ENCODE data around the gene TMEM176A.
A peak's percentile ranks its signal among the peaks of the same experiment; 100 is the strongest.

Gene TMEM176A

DNA sequence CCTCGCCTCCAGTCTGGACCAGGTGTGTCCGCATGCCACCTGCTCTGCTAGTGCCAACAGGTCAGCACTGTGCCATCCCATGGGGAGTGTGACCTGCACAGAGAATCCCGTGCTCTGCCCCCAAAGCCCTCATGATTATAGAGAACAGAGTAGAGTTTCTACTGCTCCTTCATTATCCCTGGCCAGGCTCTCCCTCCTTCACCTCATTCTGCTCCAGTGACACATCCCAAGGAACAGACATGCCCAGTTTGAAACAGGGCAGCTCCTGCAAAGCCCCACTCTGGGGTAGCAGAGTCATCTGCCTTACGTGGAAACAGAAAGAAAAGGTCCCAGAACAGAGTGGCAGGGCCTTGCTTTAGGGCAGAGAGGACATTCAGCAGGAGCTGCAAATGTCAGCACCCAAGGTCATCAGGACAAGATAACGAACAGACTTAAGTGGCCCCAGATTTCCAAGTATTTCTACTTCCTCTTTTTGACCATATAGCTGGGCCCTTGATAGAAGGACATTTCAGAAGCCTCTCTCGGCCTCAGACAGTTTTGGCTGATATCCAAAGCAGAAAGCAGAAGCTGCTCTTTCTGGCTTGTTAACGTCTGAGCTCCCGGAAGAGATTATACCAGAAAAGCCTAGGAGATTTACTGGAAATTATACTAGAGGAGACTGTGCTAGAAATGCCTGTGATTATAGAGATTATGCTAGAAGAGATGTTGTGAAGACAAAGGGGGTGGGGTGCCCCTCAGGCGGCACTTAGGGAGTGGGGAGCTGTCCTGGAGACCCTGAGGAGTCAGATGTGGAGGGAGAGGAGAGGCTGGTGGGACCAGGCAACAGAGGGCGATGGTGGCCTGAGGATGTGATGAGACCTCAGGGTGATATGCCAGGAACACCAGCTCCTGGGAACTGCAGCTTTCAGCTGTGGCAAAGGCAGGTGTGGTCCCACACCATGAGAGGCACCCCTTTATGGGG is 13.0 kb upstream of the TMEM176A start:
- DNase-seq (ENCODE audit: low read depth), result peak; percentile 44
- no peak overlapping the region for H3K4me3 ChIP-seq (ENCODE audit: control insufficient read depth, low read depth, low read length)
- TF ChIP-seq, protein P1, sequence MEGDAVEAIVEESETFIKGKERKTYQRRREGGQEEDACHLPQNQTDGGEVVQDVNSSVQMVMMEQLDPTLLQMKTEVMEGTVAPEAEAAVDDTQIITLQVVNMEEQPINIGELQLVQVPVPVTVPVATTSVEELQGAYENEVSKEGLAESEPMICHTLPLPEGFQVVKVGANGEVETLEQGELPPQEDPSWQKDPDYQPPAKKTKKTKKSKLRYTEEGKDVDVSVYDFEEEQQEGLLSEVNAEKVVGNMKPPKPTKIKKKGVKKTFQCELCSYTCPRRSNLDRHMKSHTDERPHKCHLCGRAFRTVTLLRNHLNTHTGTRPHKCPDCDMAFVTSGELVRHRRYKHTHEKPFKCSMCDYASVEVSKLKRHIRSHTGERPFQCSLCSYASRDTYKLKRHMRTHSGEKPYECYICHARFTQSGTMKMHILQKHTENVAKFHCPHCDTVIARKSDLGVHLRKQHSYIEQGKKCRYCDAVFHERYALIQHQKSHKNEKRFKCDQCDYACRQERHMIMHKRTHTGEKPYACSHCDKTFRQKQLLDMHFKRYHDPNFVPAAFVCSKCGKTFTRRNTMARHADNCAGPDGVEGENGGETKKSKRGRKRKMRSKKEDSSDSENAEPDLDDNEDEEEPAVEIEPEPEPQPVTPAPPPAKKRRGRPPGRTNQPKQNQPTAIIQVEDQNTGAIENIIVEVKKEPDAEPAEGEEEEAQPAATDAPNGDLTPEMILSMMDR (conservative IDR thresholded peaks at IDR 0.05; ENCODE audit: control insufficient read depth, insufficient read depth, low read depth, low read length), result no peak

DNA sequence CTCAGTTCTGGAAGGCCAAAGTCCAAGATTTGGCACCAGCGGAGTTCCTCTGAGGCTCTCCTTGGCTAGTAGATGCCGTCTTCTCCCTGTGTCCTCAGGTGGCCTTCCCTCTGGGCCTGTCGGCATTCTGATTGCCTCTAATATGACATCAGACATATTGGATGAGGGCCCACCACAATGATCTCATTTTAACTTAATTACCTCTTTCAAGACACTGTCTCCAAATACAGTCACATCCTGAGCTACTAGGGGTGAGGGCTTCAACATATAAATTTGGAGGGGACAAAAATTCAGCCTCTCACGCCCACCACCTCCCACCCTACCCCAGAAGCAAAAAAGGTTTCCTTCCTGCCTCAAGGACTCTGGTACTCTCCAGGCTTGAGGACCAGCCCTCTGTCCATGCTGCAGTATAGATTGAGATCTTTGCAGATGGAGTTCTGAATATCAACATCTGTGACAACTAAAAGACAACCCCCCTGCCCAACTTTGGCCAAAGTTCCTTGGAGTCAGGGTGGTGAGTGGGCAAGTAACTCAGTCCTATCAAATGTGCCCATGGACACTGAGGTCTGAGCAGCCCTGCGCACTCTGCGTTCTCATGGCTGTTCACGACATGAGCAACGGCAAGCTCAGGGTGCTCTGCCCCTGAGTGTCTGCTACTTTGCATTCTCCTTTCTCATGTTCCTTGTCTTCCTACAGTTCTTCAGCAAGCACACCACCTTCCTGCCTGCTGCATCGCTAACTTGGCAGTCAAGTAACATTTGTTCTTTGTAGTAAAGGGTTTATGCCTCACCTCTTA is 11.9 kb upstream of the TMEM176A start:
- DNase-seq (ENCODE audit: low read depth), result peak; percentile 95
- H3K4me3 ChIP-seq (ENCODE audit: control insufficient read depth, low read depth, low read length), result no peak overlapping the region
- TF ChIP-seq, protein P1 (conservative IDR thresholded peaks at IDR 0.05; ENCODE audit: control insufficient read depth, insufficient read depth, low read depth, low read length), result no peak

DNA sequence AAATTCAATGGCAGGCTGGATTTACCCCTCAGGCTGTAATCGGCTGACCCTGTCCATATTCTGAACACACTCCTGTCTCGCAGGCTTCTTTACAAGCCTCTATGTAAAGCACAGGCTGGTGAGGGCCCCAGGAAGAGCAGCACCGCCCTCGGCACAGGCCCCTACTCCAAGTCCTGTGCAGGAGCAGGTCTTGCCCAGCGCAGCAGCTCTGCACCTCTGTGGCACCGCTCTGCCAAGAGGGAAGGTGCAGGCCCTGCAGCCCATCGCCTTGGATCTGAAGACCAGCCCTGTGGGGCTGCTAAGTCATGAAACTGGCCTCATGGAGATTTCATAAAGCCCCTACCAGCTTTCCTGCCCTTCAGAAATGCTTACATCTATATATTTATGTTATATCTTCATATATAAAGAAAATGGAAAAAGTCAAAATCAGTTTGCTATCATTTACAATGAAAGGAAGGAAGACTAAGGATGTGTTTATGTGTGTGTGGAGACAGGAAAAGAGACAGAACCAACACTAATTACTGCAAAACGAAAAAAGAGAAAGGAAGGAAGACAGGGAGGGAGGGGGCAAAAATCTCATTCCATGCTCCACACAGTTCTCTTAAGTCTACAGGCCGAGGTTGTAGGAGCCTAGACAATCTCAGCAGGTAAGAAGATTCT is 10.0 kb upstream of the TMEM176A start:
- TF ChIP-seq, protein P1 (conservative IDR thresholded peaks at IDR 0.05; ENCODE audit: control insufficient read depth, insufficient read depth, low read depth, low read length), result no peak
- DNase-seq (ENCODE audit: low read depth), result no peak

DNA sequence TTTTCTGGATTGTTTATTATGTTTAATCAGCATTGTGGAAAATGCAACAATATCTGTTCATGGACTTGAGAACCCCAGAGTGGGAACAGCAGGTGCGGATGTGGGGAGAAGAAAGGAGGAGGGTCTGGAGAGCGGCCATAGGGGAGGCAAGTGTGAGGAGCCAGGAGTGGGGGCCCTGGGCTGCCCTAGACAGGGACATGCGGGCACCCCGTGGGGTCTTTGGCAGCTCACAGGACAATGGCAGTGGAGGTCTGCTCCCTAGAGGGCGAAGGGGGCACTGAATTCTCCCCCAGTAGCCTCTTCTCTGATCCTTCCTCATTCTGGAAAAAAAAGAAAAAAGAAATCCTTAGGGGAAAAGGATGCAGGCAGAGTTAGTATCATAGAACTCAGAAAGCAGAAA is 9.3 kb upstream of the TMEM176A start:
- no peak overlapping the region for H3K4me3 ChIP-seq (ENCODE audit: control insufficient read depth, low read depth, low read length)
- DNase-seq (ENCODE audit: low read depth), result no peak
- TF ChIP-seq, protein P1 (conservative IDR thresholded peaks at IDR 0.05; ENCODE audit: control insufficient read depth, insufficient read depth, low read depth, low read length), result no peak

More for the DNA sequence above, 10.0 kb upstream of the TMEM176A start:
- H3K4me3 ChIP-seq (ENCODE audit: control insufficient read depth, low read depth, low read length), result no peak overlapping the region

DNA sequence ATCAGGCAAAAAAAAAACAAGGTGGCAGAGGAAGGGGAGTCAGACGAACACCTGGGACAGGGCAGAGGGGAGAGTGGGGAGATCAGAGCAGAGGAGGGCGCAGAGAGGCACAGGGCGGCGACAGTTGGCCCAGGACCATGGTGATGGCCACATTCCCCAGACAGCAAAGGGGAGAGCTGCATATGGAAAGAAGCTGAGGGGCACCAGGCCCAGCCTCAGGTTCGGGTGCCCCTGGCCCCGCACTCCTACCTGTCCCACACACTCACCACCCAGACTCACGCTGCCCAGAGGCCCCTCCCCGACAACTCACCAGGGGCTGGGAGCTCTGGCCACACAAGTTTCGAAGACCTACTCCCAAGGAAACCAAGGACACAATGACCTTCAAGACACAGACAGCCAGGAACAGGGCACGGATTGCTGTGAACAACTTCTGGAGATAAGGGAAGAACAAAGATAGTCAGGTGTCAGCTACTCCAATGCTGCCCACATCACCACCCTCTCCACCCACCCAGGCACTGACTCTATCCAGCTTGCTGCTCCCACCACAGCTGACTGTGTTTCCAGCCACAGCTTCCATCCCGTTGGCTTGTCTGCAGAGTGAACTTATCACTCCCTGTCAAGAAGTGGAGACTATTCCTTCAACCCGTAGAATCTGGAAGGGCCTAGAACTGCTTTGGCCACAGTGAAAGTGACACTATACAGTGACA is 8.7 kb upstream of the TMEM176A start:
- TF ChIP-seq, protein P1 (conservative IDR thresholded peaks at IDR 0.05; ENCODE audit: control insufficient read depth, insufficient read depth, low read depth, low read length), result no peak
- H3K4me3 ChIP-seq (ENCODE audit: control insufficient read depth, low read depth, low read length), result no peak overlapping the region
- no peak for DNase-seq (ENCODE audit: low read depth)

Measured in fibroblast of mammary gland (primary cell).